Osteoblast (primary cell): ENCODE results near the gene MIAT. TPM values are rescaled to one million over a fixed set of nuclear protein-coding genes. Genes with fewer than 3 reads are reported as not detected.

Experiments
- DNase-seq: peaks from one replicate; pipeline ENCODE4 v3.0.0; 2011; ENCODE audit warnings: low spot score, mixed read lengths; ENCODE audit not compliant: insufficient read length; ENCODE audit errors: missing footprints
- H2AFZ ChIP-seq: 2 replicates; pipeline ENCODE4 v1.6.0; 2011; ENCODE audit warnings: mild to moderate bottlenecking, low read length
- H3K27ac ChIP-seq: 2 replicates; pipeline ENCODE4 v1.5.1; 2011; ENCODE audit warnings: mild to moderate bottlenecking, low read depth, low read length, moderate library complexity
- H3K27me3 ChIP-seq: 2 replicates; pipeline ENCODE4 v1.6.0; 2012; ENCODE audit warnings: mild to moderate bottlenecking, control low read depth, inconsistent platforms, low read length, moderate library complexity; ENCODE audit not compliant: insufficient read depth
- H3K36me3 ChIP-seq: 2 replicates; pipeline ENCODE4 v1.5.1; 2011; ENCODE audit warnings: mild to moderate bottlenecking, low read length, control low read depth, moderate library complexity; ENCODE audit not compliant: insufficient read depth
- H3K4me1 ChIP-seq: 2 replicates; pipeline ENCODE4 v1.5.1; 2011; ENCODE audit warnings: mild to moderate bottlenecking, low read length, control low read depth, moderate library complexity; ENCODE audit not compliant: insufficient read depth
- H3K4me2 ChIP-seq: 2 replicates; pipeline ENCODE4 v1.6.0; 2011; ENCODE audit warnings: mild to moderate bottlenecking, low read length; ENCODE audit not compliant: insufficient read depth
- H3K4me3 ChIP-seq: fragments of 200-600 bp; sonication (generic); 3 replicates; pipeline ENCODE4 v1.5.1; 2012; ENCODE audit warnings: mild to moderate bottlenecking, low read length, inconsistent platforms; ENCODE audit not compliant: insufficient read depth
- H3K79me2 ChIP-seq: 2 replicates; pipeline ENCODE4 v1.6.0; 2012; ENCODE audit warnings: mild to moderate bottlenecking, low read length, control low read depth, inconsistent platforms; ENCODE audit not compliant: insufficient read depth
- H3K9me3 ChIP-seq: 2 replicates; pipeline ENCODE4 v1.5.1; 2011; ENCODE audit warnings: low read depth, low read length, control low read depth
- H4K20me1 ChIP-seq: 2 replicates; pipeline ENCODE4 v1.6.0; 2012; ENCODE audit warnings: mild to moderate bottlenecking, low read length, control low read depth; ENCODE audit not compliant: insufficient read depth
- total RNA-seq: library from RNA; depleted of rRNA; stranded (reverse); fragments of >200 nt; gene quantifications from 2 replicates; pipeline ENCODE4 v1.2.3, GENCODE V29; 2012
- TF ChIP-seq, protein P1 (sequence below): IDR thresholded peaks from 2 replicates; pipeline ENCODE4 v1.5.1; 2011; ENCODE audit warnings: mild to moderate bottlenecking, low read depth, low read length, moderate library complexity; ENCODE audit errors: extremely low read depth

Gene MIAT
- 1.8 TPM in 2 replicates for total RNA-seq

DNA sequence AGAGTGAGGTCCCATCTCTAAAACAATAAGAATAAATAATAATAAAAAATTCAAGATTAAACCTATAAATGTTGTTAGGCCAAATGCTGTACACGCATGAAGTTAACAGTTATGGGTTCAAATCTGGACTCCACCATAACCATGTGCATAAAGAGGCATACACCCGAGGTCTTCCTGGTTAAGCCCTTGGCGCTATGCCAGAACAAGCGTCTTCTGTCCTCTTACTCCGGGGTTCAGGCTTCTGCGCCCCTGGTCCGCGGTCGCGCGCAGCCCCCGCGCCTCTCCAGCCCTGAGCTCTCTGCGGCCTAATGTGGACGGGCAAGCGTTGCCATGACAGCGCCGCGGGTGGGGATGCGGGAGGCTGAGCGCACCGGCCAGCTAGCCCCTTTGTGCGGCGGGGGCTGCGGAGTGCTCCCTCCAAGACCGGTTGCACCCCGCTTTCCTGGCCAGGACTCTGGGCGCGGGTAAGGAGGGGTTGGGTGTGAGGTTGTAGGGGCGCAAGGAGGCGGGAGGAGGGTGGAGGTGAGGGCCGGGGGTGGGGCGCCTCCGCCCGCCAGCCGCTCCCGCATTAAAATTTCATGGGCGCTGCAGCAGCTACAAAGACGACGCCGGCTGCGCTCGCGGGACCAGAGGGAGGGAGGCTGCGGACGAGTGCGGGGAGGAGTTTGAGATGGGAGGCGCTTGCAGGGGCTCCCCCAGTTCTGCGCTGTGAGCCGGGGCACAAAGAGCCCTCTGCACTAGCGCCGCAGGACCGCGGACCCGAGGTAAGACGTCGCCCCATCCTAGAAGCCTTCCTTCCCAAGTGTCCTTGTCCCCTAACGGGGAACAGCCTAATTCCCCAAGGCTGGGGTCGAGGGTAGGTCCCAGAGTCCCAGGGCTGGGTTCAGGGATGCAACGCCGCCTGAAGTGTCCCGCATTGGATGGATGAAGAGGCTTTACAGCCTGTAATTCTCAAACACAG, at the start of gene MIAT:
MIAT (plus strand) TSS at position 698 of the 961 bp plus-strand sequence.
- H3K36me3 ChIP-seq = no peaks in the 10 kb centered on the region
- no peaks in the 10 kb centered on the region for H3K9me3 ChIP-seq
- no peak within 1 kb of the TSS for H3K27ac ChIP-seq
- H3K27me3 ChIP-seq = peaks cover 49% of the 10 kb centered on the region
- DNase-seq = peak; percentile 82
- H3K4me2 ChIP-seq = peak within 1 kb of the TSS; percentile 71
- no peaks in the 10 kb centered on the region for H3K79me2 ChIP-seq
- no peaks in the 10 kb centered on the region for H4K20me1 ChIP-seq
- peak within 1 kb of the TSS; percentile 46 for H2AFZ ChIP-seq
- TF ChIP-seq, protein P1, sequence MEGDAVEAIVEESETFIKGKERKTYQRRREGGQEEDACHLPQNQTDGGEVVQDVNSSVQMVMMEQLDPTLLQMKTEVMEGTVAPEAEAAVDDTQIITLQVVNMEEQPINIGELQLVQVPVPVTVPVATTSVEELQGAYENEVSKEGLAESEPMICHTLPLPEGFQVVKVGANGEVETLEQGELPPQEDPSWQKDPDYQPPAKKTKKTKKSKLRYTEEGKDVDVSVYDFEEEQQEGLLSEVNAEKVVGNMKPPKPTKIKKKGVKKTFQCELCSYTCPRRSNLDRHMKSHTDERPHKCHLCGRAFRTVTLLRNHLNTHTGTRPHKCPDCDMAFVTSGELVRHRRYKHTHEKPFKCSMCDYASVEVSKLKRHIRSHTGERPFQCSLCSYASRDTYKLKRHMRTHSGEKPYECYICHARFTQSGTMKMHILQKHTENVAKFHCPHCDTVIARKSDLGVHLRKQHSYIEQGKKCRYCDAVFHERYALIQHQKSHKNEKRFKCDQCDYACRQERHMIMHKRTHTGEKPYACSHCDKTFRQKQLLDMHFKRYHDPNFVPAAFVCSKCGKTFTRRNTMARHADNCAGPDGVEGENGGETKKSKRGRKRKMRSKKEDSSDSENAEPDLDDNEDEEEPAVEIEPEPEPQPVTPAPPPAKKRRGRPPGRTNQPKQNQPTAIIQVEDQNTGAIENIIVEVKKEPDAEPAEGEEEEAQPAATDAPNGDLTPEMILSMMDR = no peak
- H3K4me3 ChIP-seq = peak within 1 kb of the TSS; percentile 53
- peaks cover 19% of the 10 kb centered on the region for H3K4me1 ChIP-seq

DNA sequence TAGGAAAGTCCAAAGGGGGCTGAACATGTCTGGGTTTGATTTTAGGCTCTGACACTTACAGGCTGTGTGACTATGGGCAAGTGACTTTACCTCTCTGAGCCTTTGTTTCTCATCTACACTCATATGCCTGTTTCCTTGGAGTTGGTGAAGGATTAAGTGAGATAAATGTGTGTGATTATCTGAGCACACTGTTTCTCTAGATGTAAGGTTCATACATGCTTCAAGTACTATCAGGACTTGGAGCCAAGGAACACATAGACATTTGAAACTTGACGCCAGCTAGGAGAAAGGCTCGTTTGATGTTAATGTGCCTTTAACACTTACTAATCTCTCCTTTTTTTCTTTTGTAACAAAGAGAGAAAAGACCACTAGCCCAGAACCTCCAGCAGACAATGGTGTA, 49.3 kb upstream of the MIAT start:
- Histone ChIP-seq H3K9me3 (no peaks in the 10 kb centered on the region), H3K4me3 (no peak overlapping the region), H3K27me3 (peaks cover 8% of the 10 kb centered on the region), H2AFZ (no peak overlapping the region), H3K36me3 (no peaks in the 10 kb centered on the region), H3K79me2 (no peaks in the 10 kb centered on the region), H4K20me1 (no peaks in the 10 kb centered on the region), H3K27ac (no peak overlapping the region), H3K4me1 (peaks cover 20% of the 10 kb centered on the region), H3K4me2 (no peak overlapping the region)
- TF ChIP-seq, protein P1 = no peak
- no peak for DNase-seq

DNA sequence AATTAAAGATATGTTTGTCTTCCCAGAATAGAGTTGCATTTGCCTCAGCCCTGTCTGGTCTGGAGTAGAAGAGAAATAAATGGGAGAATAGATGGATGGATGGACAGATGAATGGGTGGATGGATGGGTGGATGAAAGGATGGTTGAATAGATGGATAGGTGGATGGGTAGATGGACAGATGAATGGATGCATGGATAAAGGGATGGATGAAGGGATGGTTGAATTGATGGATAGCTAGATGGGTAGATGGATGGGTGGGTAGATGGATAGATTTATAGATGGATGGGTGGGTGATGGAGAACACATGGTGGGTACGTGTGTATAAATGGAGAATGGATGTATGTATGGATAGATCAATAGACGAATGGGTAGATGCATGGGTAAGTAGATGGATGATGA, 48.1 kb upstream of the MIAT start:
- TF ChIP-seq, protein P1 = no peak
- H3K4me1 ChIP-seq = peaks cover 20% of the 10 kb centered on the region
- H3K27me3 ChIP-seq = peaks cover 9% of the 10 kb centered on the region
- no peak overlapping the region for H3K27ac ChIP-seq
- H3K4me3 ChIP-seq = no peak overlapping the region
- H3K79me2 ChIP-seq = no peaks in the 10 kb centered on the region
- no peak overlapping the region for H2AFZ ChIP-seq
- no peaks in the 10 kb centered on the region for H4K20me1 ChIP-seq
- no peak overlapping the region for H3K4me2 ChIP-seq
- H3K9me3 ChIP-seq = no peaks in the 10 kb centered on the region
- DNase-seq = no peak
- no peaks in the 10 kb centered on the region for H3K36me3 ChIP-seq
